HEK293 (cell line): ENCODE measurements around the gene OR4D11.

Experiments used
- FEZF1 ChIP-seq: fragments of 450-650 bp; formaldehyde crosslinking; IDR thresholded peaks from 2 replicates; pipeline ENCODE4 v1.5.1; 2016; ENCODE audit warnings: missing biosample characterization, missing genetic modification characterization
- GLIS1 ChIP-seq: fragments of 450-650 bp; formaldehyde crosslinking; IDR thresholded peaks from 2 replicates; pipeline ENCODE4 v1.5.1; 2016; ENCODE audit warnings: missing biosample characterization, missing genetic modification characterization
- KLF1 ChIP-seq: fragments of 450-650 bp; formaldehyde crosslinking; IDR thresholded peaks from 2 replicates; pipeline ENCODE4 v1.5.1; 2016; ENCODE audit warnings: missing biosample characterization, missing genetic modification characterization
- KLF10 ChIP-seq: fragments of 450-650 bp; IDR thresholded peaks from 2 replicates; pipeline ENCODE4 v1.5.1; 2018; ENCODE audit warnings: missing biosample characterization, mild to moderate bottlenecking, missing genetic modification characterization
- KLF16 ChIP-seq: fragments of 450-650 bp; formaldehyde crosslinking; IDR thresholded peaks from 2 replicates; pipeline ENCODE4 v1.5.1; 2017; ENCODE audit warnings: missing biosample characterization, missing genetic modification characterization
- PRDM10 ChIP-seq: fragments of 450-650 bp; formaldehyde crosslinking; IDR thresholded peaks from 2 replicates; pipeline ENCODE4 v1.5.1; 2016; ENCODE audit warnings: missing biosample characterization, missing genetic modification characterization
- RBAK ChIP-seq: fragments of 450-650 bp; formaldehyde crosslinking; IDR thresholded peaks from 2 replicates; pipeline ENCODE4 v1.5.1; 2016; ENCODE audit warnings: missing biosample characterization, missing genetic modification characterization
- SCRT1 ChIP-seq: fragments of 450-650 bp; formaldehyde crosslinking; IDR thresholded peaks from 2 replicates; pipeline ENCODE4 v1.5.1; 2016; ENCODE audit warnings: missing biosample characterization, missing genetic modification characterization, borderline replicate concordance
- YY1 ChIP-seq: fragments of 450-650 bp; formaldehyde crosslinking; IDR thresholded peaks from 2 replicates; pipeline ENCODE4 v1.5.1; 2018; ENCODE audit warnings: missing biosample characterization, missing genetic modification characterization
- YY2 ChIP-seq: fragments of 450-650 bp; formaldehyde crosslinking; IDR thresholded peaks from 2 replicates; pipeline ENCODE4 v1.5.1; 2016; ENCODE audit warnings: missing biosample characterization, missing genetic modification characterization
- ZBTB17 ChIP-seq: fragments of 450-650 bp; formaldehyde crosslinking; IDR thresholded peaks from 2 replicates; pipeline ENCODE4 v1.5.1; 2016; ENCODE audit warnings: missing biosample characterization, missing genetic modification characterization
- ZBTB20 ChIP-seq: fragments of 450-650 bp; formaldehyde crosslinking; IDR thresholded peaks from 2 replicates; pipeline ENCODE4 v1.5.1; 2016; ENCODE audit warnings: missing biosample characterization, missing genetic modification characterization
- ZBTB44 ChIP-seq: fragments of 450-650 bp; IDR thresholded peaks from 2 replicates; pipeline ENCODE4 v1.5.1; 2018; ENCODE audit warnings: missing biosample characterization, mild to moderate bottlenecking, missing genetic modification characterization
- ZBTB8A ChIP-seq: fragments of 450-650 bp; formaldehyde crosslinking; IDR thresholded peaks from 2 replicates; pipeline ENCODE4 v1.5.1; 2016; ENCODE audit warnings: missing biosample characterization, missing genetic modification characterization
- ZEB2 ChIP-seq: fragments of 450-650 bp; formaldehyde crosslinking; IDR thresholded peaks from 2 replicates; pipeline ENCODE4 v1.5.1; 2016; ENCODE audit warnings: missing biosample characterization, missing genetic modification characterization
- ZNF121 ChIP-seq: fragments of 450-650 bp; formaldehyde crosslinking; IDR thresholded peaks from 2 replicates; pipeline ENCODE4 v1.5.1; 2016; ENCODE audit warnings: missing biosample characterization, missing genetic modification characterization
- ZNF138 ChIP-seq: fragments of 450-650 bp; formaldehyde crosslinking; IDR thresholded peaks from 2 replicates; pipeline ENCODE4 v1.5.1; 2016; ENCODE audit warnings: missing biosample characterization, missing genetic modification characterization, borderline replicate concordance
- ZNF140 ChIP-seq: fragments of 450-650 bp; formaldehyde crosslinking; IDR thresholded peaks from 2 replicates; pipeline ENCODE4 v1.5.1; 2016; ENCODE audit warnings: missing biosample characterization, missing genetic modification characterization
- ZNF157 ChIP-seq: fragments of 450-650 bp; formaldehyde crosslinking; IDR thresholded peaks from 2 replicates; pipeline ENCODE4 v1.5.1; 2016; ENCODE audit warnings: missing biosample characterization, missing genetic modification characterization
- ZNF174 ChIP-seq: fragments of 450-650 bp; formaldehyde crosslinking; IDR thresholded peaks from 2 replicates; pipeline ENCODE4 v1.5.0; 2017; ENCODE audit warnings: missing biosample characterization, mild to moderate bottlenecking, missing genetic modification characterization
- ZNF221 ChIP-seq: fragments of 450-650 bp; formaldehyde crosslinking; IDR thresholded peaks from 2 replicates; pipeline ENCODE4 v1.5.1; 2017; ENCODE audit warnings: missing biosample characterization, missing genetic modification characterization, borderline replicate concordance
- ZNF354C ChIP-seq: fragments of 450-650 bp; formaldehyde crosslinking; IDR thresholded peaks from 2 replicates; pipeline ENCODE4 v1.5.1; 2016; ENCODE audit warnings: missing biosample characterization, missing genetic modification characterization, low read depth, borderline replicate concordance
- ZNF404 ChIP-seq: fragments of 450-650 bp; formaldehyde crosslinking; IDR thresholded peaks from 2 replicates; pipeline ENCODE4 v1.5.1; 2017; ENCODE audit warnings: missing biosample characterization, missing genetic modification characterization
- ZNF544 ChIP-seq: fragments of 450-650 bp; formaldehyde crosslinking; IDR thresholded peaks from 2 replicates; pipeline ENCODE4 v1.5.0; 2017; ENCODE audit warnings: missing biosample characterization, missing genetic modification characterization
- ZNF560 ChIP-seq: fragments of 450-650 bp; formaldehyde crosslinking; IDR thresholded peaks from 2 replicates; pipeline ENCODE4 v1.5.1; 2017; ENCODE audit warnings: missing biosample characterization, missing genetic modification characterization, borderline replicate concordance
- ZNF571 ChIP-seq: fragments of 450-650 bp; formaldehyde crosslinking; IDR thresholded peaks from 2 replicates; pipeline ENCODE4 v1.5.0; 2017; ENCODE audit warnings: missing biosample characterization, missing genetic modification characterization
- ZNF626 ChIP-seq: fragments of 450-650 bp; sonication (Bioruptor Pico); formaldehyde crosslinking; IDR thresholded peaks from 2 replicates; pipeline ENCODE4 v1.5.1; 2018; ENCODE audit warnings: missing biosample characterization, missing genetic modification characterization, inconsistent platforms
- ZNF664 ChIP-seq: fragments of 450-650 bp; formaldehyde crosslinking; IDR thresholded peaks from 2 replicates; pipeline ENCODE4 v1.5.1; 2016; ENCODE audit warnings: missing biosample characterization, missing genetic modification characterization
- ZNF785 ChIP-seq: fragments of 450-650 bp; formaldehyde crosslinking; IDR thresholded peaks from 2 replicates; pipeline ENCODE4 v1.5.1; 2016; ENCODE audit warnings: missing biosample characterization, missing genetic modification characterization
- ZSCAN23 ChIP-seq: fragments of 450-650 bp; formaldehyde crosslinking; IDR thresholded peaks from 2 replicates; pipeline ENCODE4 v1.5.1; 2016; ENCODE audit warnings: missing biosample characterization, missing genetic modification characterization
- ZSCAN5A ChIP-seq: fragments of 450-650 bp; formaldehyde crosslinking; IDR thresholded peaks from 2 replicates; pipeline ENCODE4 v1.5.1; 2016; ENCODE audit warnings: missing biosample characterization, missing genetic modification characterization
- TF ChIP-seq, protein P1 (sequence below): IDR thresholded peaks from 2 replicates; pipeline ENCODE4 v1.6.1; 2011; ENCODE audit warnings: mild to moderate bottlenecking, low read depth, low read length, borderline replicate concordance
- TF ChIP-seq, protein P2 (sequence below): fragments of 450-650 bp; formaldehyde crosslinking; IDR thresholded peaks from 2 replicates; pipeline ENCODE4 v1.5.1; 2016; ENCODE audit warnings: missing biosample characterization, missing genetic modification characterization

OR4D11 gene

DNA sequence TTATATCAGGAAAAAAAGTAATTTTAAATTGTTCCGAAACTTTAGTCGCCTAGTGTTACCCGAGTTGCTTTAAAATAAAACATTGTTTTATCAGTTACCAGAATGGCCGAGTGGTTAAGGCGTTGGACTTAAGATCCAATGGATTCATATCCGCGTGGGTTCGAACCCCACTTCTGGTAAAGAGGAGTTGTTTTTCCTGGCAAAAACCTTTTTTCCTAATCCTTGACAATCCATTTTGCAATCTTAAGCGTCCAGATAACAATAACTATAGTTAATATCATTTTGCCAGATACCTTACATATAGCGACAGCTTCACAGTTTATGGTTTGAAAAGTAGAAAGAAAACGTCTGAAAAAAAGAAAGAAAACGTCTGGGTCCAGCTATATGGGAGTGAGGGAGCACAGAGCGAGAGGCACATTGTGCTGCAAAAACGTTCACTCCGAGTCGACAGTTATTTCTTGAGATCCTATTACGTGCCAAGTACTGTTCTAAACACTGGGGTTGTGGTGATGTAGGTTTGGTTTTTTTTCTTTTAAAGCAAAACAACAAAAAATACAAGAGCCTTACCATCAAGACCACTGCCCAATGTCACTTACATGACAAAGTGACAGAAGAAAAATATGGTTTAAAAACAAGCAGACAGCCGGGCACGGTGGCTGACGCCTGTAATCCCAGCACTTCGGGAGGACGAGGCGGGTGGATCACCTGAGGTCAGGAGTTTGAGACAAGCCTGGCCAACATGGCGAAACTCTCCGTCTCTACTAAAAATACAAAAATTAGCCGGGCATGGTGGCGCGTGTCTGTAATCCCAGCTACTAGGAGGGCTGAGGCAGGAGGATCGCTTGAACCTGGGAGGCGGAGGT lies 48.5 kb downstream of the OR4D11 start (continued):
- no peak for TF ChIP-seq PRDM10
- TF ChIP-seq, protein P1, sequence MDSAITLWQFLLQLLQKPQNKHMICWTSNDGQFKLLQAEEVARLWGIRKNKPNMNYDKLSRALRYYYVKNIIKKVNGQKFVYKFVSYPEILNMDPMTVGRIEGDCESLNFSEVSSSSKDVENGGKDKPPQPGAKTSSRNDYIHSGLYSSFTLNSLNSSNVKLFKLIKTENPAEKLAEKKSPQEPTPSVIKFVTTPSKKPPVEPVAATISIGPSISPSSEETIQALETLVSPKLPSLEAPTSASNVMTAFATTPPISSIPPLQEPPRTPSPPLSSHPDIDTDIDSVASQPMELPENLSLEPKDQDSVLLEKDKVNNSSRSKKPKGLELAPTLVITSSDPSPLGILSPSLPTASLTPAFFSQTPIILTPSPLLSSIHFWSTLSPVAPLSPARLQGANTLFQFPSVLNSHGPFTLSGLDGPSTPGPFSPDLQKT: no peak
- TF ChIP-seq ZNF138: no peak
- TF ChIP-seq RBAK (tag by site-specific recombination): no peak
- 0 out of 2 replicates have a peak, but pooled peaks have one; percentile 8 for TF ChIP-seq YY1 (tag by site-specific recombination)
- TF ChIP-seq ZNF571: no peak
- no peak for TF ChIP-seq ZNF560 (tag by site-specific recombination)
- TF ChIP-seq SCRT1: no peak
- no peak for TF ChIP-seq ZNF354C
- 0 out of 2 replicates have a peak, but pooled peaks have one; percentile 20 for TF ChIP-seq ZBTB8A (tag by site-specific recombination)
- TF ChIP-seq ZNF404 (tag by site-specific recombination): no peak
- no peak for TF ChIP-seq YY2 (tag by site-specific recombination)
- TF ChIP-seq, protein P2, sequence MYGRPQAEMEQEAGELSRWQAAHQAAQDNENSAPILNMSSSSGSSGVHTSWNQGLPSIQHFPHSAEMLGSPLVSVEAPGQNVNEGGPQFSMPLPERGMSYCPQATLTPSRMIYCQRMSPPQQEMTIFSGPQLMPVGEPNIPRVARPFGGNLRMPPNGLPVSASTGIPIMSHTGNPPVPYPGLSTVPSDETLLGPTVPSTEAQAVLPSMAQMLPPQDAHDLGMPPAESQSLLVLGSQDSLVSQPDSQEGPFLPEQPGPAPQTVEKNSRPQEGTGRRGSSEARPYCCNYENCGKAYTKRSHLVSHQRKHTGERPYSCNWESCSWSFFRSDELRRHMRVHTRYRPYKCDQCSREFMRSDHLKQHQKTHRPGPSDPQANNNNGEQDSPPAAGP (tag by site-specific recombination): no peak
- TF ChIP-seq GLIS1 (tag by site-specific recombination): no peak
- TF ChIP-seq FEZF1 (tag by site-specific recombination): no peak
- TF ChIP-seq KLF16 (tag by site-specific recombination): no peak
- no peak for TF ChIP-seq ZSCAN23
- TF ChIP-seq ZBTB20: no peak; the same call in 1 of the 2 replicates
- peak; percentile 96 for TF ChIP-seq ZNF664 (tag by site-specific recombination)
- no peak for TF ChIP-seq ZNF121 (tag by site-specific recombination)
- TF ChIP-seq ZNF221 (tag by site-specific recombination): no peak
- TF ChIP-seq ZBTB17 (tag by site-specific recombination): peak; percentile 62
- TF ChIP-seq ZNF626 (tag by site-specific recombination): no peak
- TF ChIP-seq KLF10 (tag by site-specific recombination): peak; percentile 27; the same call in 1 of the 2 replicates
- no peak for TF ChIP-seq ZNF140
- TF ChIP-seq ZNF157 (tag by site-specific recombination): no peak
- TF ChIP-seq ZBTB44 (tag by site-specific recombination): peak; percentile 28; the same call in 1 of the 2 replicates
- no peak for TF ChIP-seq ZNF544 (tag by site-specific recombination)
- TF ChIP-seq ZEB2 (tag by site-specific recombination): no peak
- TF ChIP-seq KLF1 (tag by site-specific recombination): no peak
- no peak for TF ChIP-seq ZNF174
- TF ChIP-seq ZNF785 (tag by site-specific recombination): no peak
- no peak for TF ChIP-seq ZSCAN5A
